ENCODE results near the gene PCYT1A.

GRCh38 chr3:196208942-196209695 lies 78.4 kb downstream of the PCYT1A start:
- no peak for TF ChIP-seq EZH2phosphoT487 (IDR thresholded peaks at IDR 0.05; ENCODE audit: low read length)
- no peak for TF ChIP-seq CTCF (IDR thresholded peaks at IDR 0.05; ENCODE audit: low read length)
- TF ChIP-seq EZH2 (optimal IDR thresholded peaks at IDR 0.05; ENCODE audit: low read depth, low read length): no peak

Measured in MM.1S (cell line).